IPS-11a (cell line): ENCODE results near the gene OVCA2.
"Not testable (repeated sequence)": the region's sequence is repeated elsewhere in the genome, so short reads cannot be mapped to it uniquely, and the experiment has no call there.

Experiments
- H3K4me3 ChIP-seq: one replicate; pipeline ENCODE4 v1.5.1; 2013; ENCODE audit warnings: low read depth, low read length, control low read depth

The OVCA2 gene

GRCh38 chr17:2013220-2013993 lies 28.4 kb upstream of the OVCA2 start:
- H3K4me3 ChIP-seq = not testable (repeated sequence)

GRCh38 chr17:2013994-2014317 lies 27.9 kb upstream of the OVCA2 start:
- H3K4me3 ChIP-seq = no peak overlapping the region

GRCh38 chr17:2015314-2015713 lies 26.5 kb upstream of the OVCA2 start:
- H3K4me3 ChIP-seq = no peak overlapping the region

GRCh38 chr17:2016494-2016893 lies 25.3 kb upstream of the OVCA2 start:
- no peak overlapping the region for H3K4me3 ChIP-seq

GRCh38 chr17:2017274-2017941 lies 24.4 kb upstream of the OVCA2 start:
- no peak overlapping the region for H3K4me3 ChIP-seq

GRCh38 chr17:2018716-2019510 lies 22.9 kb upstream of the OVCA2 start:
- no peak overlapping the region for H3K4me3 ChIP-seq

GRCh38 chr17:2019723-2020122 lies 22.1 kb upstream of the OVCA2 start:
- no peak overlapping the region for H3K4me3 ChIP-seq

GRCh38 chr17:2020721-2021120 lies 21.1 kb upstream of the OVCA2 start:
- no peak overlapping the region for H3K4me3 ChIP-seq

- no peak overlapping the region for H3K4me3 ChIP-seq
Observed at GRCh38 chr17:2022647-2023240, 19.1 kb upstream of the OVCA2 start.

- no peak overlapping the region for H3K4me3 ChIP-seq
Observed at GRCh38 chr17:2023256-2023655, 18.6 kb upstream of the OVCA2 start.

GRCh38 chr17:2023692-2024571 lies 17.9 kb upstream of the OVCA2 start:
- H3K4me3 ChIP-seq = peak overlapping the region; percentile 13

- peak overlapping the region; percentile 8 for H3K4me3 ChIP-seq
Observed at GRCh38 chr17:2024572-2025219, 17.1 kb upstream of the OVCA2 start.

GRCh38 chr17:2025220-2025621 lies 16.6 kb upstream of the OVCA2 start, which contains the start of gene RTN4RL1:
Gene RTN4RL1, minus strand, starts transcription at chr17:2025334. Its CDS starts 469 bp downstream, at chr17:2024865.
- peak within 1 kb of the TSS; percentile 13 for H3K4me3 ChIP-seq

GRCh38 chr17:2025622-2026309 lies 16.1 kb upstream of the OVCA2 start:
- no peak overlapping the region for H3K4me3 ChIP-seq

- no peak overlapping the region for H3K4me3 ChIP-seq
Observed at GRCh38 chr17:2027528-2028233, 14.1 kb upstream of the OVCA2 start.

GRCh38 chr17:2028234-2028614 lies 13.6 kb upstream of the OVCA2 start:
- H3K4me3 ChIP-seq = no peak overlapping the region

GRCh38 chr17:2028737-2029136 lies 13.1 kb upstream of the OVCA2 start:
- H3K4me3 ChIP-seq = no peak overlapping the region

- H3K4me3 ChIP-seq = peak within 1 kb of the TSS; percentile 90
Observed at GRCh38 chr17:2029911-2030778, 11.7 kb upstream of the OVCA2 start, which contains the start of gene DPH1. Gene DPH1, plus strand, starts transcription at chr17:2030153. Its CDS starts 17 bp downstream, at chr17:2030170.
